HepG2 (cell line): ENCODE measurements around the gene PIK3R1.

Source experiments
- EZH2 ChIP-seq: conservative IDR thresholded peaks from 2 replicates; pipeline ENCODE4 v1.6.1; 2012; ENCODE audit warnings: mild to moderate bottlenecking, low read depth, low read length, moderate library complexity
- TFDP2 ChIP-seq: sonication (generic); formaldehyde crosslinking; IDR thresholded peaks from 2 replicates; pipeline ENCODE4 v1.4.0; 2020; ENCODE audit warnings: missing genetic modification reagents
- TRIM24 ChIP-seq: sonication (generic); formaldehyde crosslinking; IDR thresholded peaks from 2 replicates; pipeline ENCODE4 v1.8.0; 2022; ENCODE audit warnings: mild to moderate bottlenecking, missing genetic modification reagents
- TF ChIP-seq, protein P1 (sequence below): sonication (generic); formaldehyde crosslinking; IDR thresholded peaks from 2 replicates; pipeline ENCODE4 v1.4.0; 2020; ENCODE audit warnings: missing genetic modification reagents

GRCh38 chr5:68233075-68233474 is 17.5 kb downstream of the PIK3R1 start:
- TF ChIP-seq, protein P1, sequence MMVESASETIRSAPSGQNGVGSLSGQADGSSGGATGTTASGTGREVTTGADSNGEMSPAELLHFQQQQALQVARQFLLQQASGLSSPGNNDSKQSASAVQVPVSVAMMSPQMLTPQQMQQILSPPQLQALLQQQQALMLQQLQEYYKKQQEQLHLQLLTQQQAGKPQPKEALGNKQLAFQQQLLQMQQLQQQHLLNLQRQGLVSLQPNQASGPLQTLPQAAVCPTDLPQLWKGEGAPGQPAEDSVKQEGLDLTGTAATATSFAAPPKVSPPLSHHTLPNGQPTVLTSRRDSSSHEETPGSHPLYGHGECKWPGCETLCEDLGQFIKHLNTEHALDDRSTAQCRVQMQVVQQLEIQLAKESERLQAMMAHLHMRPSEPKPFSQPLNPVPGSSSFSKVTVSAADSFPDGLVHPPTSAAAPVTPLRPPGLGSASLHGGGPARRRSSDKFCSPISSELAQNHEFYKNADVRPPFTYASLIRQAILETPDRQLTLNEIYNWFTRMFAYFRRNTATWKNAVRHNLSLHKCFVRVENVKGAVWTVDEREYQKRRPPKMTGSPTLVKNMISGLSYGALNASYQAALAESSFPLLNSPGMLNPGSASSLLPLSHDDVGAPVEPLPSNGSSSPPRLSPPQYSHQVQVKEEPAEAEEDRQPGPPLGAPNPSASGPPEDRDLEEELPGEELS (CRISPR knock-in tag): no peak
- TF ChIP-seq TRIM24 (no peak), EZH2 (no peak), TFDP2 (no peak)
